GM12801 (cell line): ENCODE data around the gene ORMDL2.

Experiments used
- TF ChIP-seq, protein P1 (sequence below): IDR thresholded peaks from one replicate; pipeline ENCODE4 v1.5.1; 2011; ENCODE audit warnings: control low read depth; ENCODE audit not compliant: insufficient read length; ENCODE audit errors: extremely low read depth

Gene ORMDL2

DNA sequence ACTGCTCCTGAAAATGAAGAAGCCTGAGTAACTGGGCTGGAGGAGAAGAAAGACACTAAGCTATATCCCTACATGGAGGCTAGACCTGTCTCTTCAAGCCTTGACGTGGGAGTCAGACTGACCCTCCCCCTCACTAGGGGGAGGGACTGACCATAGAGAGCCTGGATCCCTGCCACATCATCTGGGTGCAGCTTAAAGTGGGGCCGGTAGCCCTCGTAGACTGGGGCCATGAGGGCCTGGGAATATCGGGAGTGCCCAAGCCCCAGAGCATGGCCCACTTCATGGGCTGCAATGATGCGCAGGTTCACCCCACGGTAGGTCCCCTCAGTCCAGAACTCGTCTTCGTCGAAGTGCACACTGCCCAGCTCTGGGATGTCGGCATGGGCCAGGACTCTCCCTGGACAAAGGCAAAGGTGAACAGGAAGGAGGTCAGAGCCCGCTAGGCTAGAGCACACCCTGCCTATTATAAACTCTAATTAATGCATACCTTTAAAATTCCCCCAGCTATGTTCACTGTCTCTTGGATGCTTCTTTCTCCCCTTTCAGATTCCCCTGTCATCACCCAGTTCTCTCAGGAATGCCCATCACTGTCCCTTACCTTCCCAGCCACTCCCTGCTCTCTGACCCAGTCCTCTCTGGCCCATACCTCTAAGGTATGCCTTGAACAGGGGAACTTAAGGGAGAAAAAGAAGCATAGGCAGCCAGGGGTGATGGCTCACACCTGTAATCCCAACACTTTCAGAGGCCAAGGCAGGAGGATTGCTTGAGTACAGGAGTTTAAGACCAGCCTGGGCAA lies 21.7 kb downstream of the ORMDL2 start:
- TF ChIP-seq, protein P1, sequence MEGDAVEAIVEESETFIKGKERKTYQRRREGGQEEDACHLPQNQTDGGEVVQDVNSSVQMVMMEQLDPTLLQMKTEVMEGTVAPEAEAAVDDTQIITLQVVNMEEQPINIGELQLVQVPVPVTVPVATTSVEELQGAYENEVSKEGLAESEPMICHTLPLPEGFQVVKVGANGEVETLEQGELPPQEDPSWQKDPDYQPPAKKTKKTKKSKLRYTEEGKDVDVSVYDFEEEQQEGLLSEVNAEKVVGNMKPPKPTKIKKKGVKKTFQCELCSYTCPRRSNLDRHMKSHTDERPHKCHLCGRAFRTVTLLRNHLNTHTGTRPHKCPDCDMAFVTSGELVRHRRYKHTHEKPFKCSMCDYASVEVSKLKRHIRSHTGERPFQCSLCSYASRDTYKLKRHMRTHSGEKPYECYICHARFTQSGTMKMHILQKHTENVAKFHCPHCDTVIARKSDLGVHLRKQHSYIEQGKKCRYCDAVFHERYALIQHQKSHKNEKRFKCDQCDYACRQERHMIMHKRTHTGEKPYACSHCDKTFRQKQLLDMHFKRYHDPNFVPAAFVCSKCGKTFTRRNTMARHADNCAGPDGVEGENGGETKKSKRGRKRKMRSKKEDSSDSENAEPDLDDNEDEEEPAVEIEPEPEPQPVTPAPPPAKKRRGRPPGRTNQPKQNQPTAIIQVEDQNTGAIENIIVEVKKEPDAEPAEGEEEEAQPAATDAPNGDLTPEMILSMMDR, result no peak

DNA sequence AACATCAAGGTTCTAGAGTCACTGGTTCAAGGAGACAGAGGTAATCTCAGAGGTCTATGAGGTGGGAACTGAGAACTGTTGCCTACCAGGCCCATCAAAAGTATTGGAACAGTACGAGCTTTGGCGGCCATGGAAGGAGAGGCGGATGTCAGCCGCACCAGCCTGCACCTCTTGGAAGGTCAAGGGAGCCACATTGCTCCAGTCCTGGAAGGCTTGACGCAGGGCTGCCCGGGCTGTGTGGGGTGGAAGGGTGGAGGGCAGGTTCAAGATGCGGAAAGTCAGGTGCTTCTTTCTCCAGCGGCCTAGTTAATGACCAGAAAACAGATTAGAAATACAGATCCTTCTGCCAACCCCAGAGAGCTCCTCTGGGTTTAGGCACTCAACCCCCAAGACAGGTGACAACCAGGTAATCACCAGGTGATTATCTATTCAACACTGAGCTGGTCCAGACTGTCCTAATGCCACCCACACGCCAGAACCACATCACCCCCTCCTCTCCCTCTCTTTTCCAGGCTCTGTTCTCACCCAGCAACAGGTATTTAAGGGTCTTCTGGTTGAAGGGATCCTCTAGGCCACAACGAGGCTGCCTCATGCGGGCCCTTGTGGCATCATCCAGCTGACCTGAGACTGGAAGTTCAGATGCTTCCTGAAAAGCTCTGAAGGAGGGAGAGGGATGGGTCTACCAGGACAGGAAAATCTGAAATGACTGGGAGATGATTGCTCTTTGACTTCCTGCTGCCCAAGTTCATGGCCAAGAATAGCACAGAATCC lies 22.9 kb downstream of the ORMDL2 start:
- TF ChIP-seq, protein P1, result no peak

DNA sequence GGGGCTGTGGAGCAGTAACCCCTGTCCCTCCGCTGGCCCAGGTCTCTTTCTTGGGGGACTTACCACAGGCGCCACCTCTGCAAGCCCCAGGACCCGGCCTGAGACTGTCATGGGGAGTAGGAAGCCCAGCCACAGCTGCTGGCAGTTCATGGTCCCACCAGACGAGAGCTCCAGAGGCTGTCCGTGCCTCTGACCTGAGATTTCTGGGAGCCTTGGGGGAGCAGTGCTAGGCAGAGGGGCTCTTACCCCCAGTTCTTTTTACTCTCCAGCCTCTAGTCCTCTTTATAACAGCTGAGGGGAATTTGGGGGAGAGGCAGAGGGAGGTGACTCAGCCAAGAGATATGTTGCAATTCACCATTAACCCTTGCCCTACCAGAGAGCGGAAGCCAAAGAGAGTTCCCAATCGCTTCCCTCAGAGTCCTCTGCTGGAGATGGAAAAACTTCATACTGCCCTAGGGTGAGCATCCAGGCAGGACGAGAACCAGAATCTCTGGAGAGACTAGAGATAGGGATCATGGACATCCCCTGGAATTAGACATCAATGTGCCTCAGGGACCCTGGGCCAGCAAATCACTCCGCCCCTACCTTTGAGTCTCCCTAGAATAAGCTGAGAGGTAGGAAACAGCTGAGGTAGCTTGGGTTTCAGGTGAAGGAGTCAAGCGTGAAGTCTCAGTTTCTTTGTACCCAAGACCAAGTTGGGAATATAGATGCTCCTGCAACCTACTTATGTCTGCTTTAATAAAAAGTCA lies 25.0 kb downstream of the ORMDL2 start, which contains the start of gene MMP19:
Gene MMP19, minus strand, starts transcription at position 256 of the 749 bp plus-strand sequence. Its CDS starts 106 bp downstream, at position 150.
- TF ChIP-seq, protein P1, result no peak

DNA sequence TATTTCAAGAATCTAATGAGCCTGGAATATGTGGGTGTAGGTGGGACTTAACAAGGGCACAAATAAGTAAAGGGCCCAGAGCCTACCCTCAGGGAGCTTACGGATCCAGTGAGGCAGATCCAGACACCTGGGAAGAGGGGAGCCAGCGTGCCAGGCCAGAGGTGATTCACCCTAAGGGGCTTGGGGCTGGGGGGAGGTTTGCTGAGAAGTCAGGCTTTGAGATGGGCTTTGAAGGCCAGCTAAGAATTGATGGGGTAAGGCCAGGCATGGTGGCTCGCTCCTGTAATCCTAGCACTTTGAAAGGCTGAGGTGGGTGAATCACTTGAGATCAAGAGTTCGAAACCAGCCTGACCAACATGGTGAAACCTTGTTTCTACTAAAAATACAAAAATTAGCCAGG lies 25.6 kb downstream of the ORMDL2 start:
- TF ChIP-seq, protein P1, result no peak

DNA sequence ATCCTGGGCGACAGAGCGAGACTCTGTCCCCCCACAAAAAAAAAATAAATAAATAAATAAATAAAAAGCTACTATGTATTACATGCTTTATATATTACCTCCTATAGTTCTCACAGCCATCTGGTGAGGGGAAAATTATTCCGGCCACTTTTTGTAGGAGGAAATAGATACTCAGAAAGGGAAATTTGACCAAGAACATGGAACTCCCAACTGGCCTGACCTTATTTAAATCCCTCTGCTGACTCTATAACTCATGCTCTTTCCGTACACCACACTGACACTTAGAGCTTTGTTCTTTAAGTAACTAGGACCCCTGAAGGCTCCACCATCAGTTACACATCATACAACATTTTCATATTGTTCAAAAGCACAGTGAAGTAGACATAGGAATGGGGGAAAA lies 27.1 kb downstream of the ORMDL2 start:
- TF ChIP-seq, protein P1, result no peak

DNA sequence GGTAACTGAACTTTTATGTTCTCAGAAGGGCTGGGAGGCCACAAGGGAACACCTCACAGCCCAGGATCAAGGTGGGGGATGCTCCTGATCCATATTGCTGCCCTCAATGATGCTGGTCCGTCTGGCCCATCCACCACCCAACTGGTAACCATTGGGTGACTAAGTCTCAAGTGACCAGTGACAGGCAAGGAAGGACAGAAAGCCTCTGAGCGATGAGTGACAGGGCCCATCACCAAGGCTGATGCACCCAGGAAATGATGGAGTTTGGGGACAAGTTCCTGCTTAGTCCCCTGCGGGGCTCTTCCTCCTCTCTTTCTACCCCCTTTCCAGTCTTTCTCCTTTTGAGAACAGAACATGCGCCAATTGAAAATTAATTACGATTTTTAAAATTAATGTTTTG lies 27.5 kb downstream of the ORMDL2 start:
- TF ChIP-seq, protein P1, result no peak
